ENCODE measurements around the gene C2CD4D.

C2CD4D gene

GRCh38 chr1:151867765-151868411, 28.3 kb upstream of the C2CD4D start:
- ChIA-PET CTCF (interaction anchor here (0.6 kb wide), 1 partner anchor 341 kb away, joined by 3 read pairs; no protein-coding TSS in a partner anchor), POLR2A (ENCODE audit: low non-redundant PET) (no interaction called here)
- DNase-seq (ENCODE audit: low spot score): peak; percentile 34
- peak overlapping the region; percentile 69 for H3K27ac ChIP-seq
- no peak for TF ChIP-seq CTCF (conservative IDR thresholded peaks at IDR 0.05; ENCODE audit: low read depth)

GRCh38 chr1:151867321-151867720, 27.7 kb upstream of the C2CD4D start:
- DNase-seq (ENCODE audit: low spot score): no peak
- TF ChIP-seq CTCF (conservative IDR thresholded peaks at IDR 0.05; ENCODE audit: low read depth): no peak
- CTCF ChIA-PET: no interaction called here
- H3K27ac ChIP-seq: peak overlapping the region; percentile 69
- POLR2A ChIA-PET (ENCODE audit: low non-redundant PET): no interaction called here

GRCh38 chr1:151864411-151864810, 24.8 kb upstream of the C2CD4D start:
- ChIA-PET CTCF (interaction anchor here (0.7 kb wide), 1 partner anchor 1750 kb away, joined by 3 read pairs; no protein-coding TSS in a partner anchor), POLR2A (ENCODE audit: low non-redundant PET) (no interaction called here)
- DNase-seq (ENCODE audit: low spot score): no peak
- no peak for TF ChIP-seq CTCF (conservative IDR thresholded peaks at IDR 0.05; ENCODE audit: low read depth)
- H3K27ac ChIP-seq: peak overlapping the region; percentile 14; the same call in 1 of the 2 replicates

GRCh38 chr1:151862604-151863003, 23.0 kb upstream of the C2CD4D start:
- CTCF ChIA-PET: no interaction called here

GRCh38 chr1:151860504-151861187, 21.0 kb upstream of the C2CD4D start:
- ChIA-PET CTCF (no interaction called here), POLR2A (ENCODE audit: low non-redundant PET) (no interaction called here)
- DNase-seq (ENCODE audit: low spot score): no peak
- TF ChIP-seq CTCF (conservative IDR thresholded peaks at IDR 0.05; ENCODE audit: low read depth): no peak
- H3K27ac ChIP-seq: no peak overlapping the region; the same call in 1 of the 2 replicates

More at GRCh38 chr1:151862604-151863003, 23.0 kb upstream of the C2CD4D start:
- no peak for TF ChIP-seq CTCF (conservative IDR thresholded peaks at IDR 0.05; ENCODE audit: low read depth)
- no peak overlapping the region for H3K27ac ChIP-seq
- POLR2A ChIA-PET (ENCODE audit: low non-redundant PET): no interaction called here
- no peak for DNase-seq (ENCODE audit: low spot score)

GRCh38 chr1:151859891-151860293, 20.3 kb upstream of the C2CD4D start:
- peak overlapping the region; percentile 85 for H3K27ac ChIP-seq
- DNase-seq (ENCODE audit: low spot score): no peak
- CTCF ChIA-PET: no interaction called here
- POLR2A ChIA-PET (ENCODE audit: low non-redundant PET): no interaction called here
- no peak for TF ChIP-seq CTCF (conservative IDR thresholded peaks at IDR 0.05; ENCODE audit: low read depth)
